Smooth muscle cell (in vitro differentiated cells): ENCODE data around the gene CYP27B1. TPM values are rescaled to one million over a fixed set of nuclear protein-coding genes. Genes with fewer than 3 reads are reported as not detected.

Experiments used
- DNase-seq: peaks from one replicate; lab custom pipeline; 2025; ENCODE audit not compliant: unreplicated experiment; lab: John Stamatoyannopoulos, UW
- H2AFZ ChIP-seq: fragments of 200-600 bp; sonication (generic); 2 replicates; pipeline ENCODE4 v1.6.0; 2016; ENCODE audit warnings: antibody characterized with exemption, low read depth, mild to moderate bottlenecking
- H3F3A ChIP-seq: fragments of 200-600 bp; sonication (generic); 2 replicates; pipeline ENCODE4 v1.6.0; 2017; ENCODE audit warnings: antibody characterized with exemption, low read depth
- H3K27ac ChIP-seq: fragments of 200-600 bp; sonication (generic); 2 replicates; pipeline ENCODE4 v1.5.1; 2016; ENCODE audit warnings: low read depth, mild to moderate bottlenecking
- H3K27me3 ChIP-seq: fragments of 200-600 bp; sonication (generic); 2 replicates; pipeline ENCODE4 v1.6.1; 2016; ENCODE audit warnings: low read depth, mild to moderate bottlenecking
- H3K36me3 ChIP-seq: fragments of 200-600 bp; sonication (generic); 2 replicates; pipeline ENCODE4 v1.5.1; 2016; ENCODE audit warnings: low read depth
- H3K4me1 ChIP-seq: fragments of 200-600 bp; sonication (generic); 2 replicates; pipeline ENCODE4 v1.5.1; 2016; ENCODE audit warnings: low read depth
- H3K4me2 ChIP-seq: fragments of 200-600 bp; sonication (generic); 2 replicates; pipeline ENCODE4 v1.6.0; 2016; ENCODE audit warnings: mild to moderate bottlenecking
- H3K4me3 ChIP-seq: fragments of 200-600 bp; sonication (generic); 2 replicates; pipeline ENCODE4 v1.5.1; 2016; ENCODE audit warnings: mild to moderate bottlenecking
- H3K79me2 ChIP-seq: fragments of 200-600 bp; sonication (generic); 2 replicates; pipeline ENCODE4 v1.6.0; 2016; ENCODE audit warnings: low read depth, mild to moderate bottlenecking
- H3K9ac ChIP-seq: fragments of 200-600 bp; sonication (generic); 2 replicates; pipeline ENCODE4 v1.6.0; 2016; ENCODE audit warnings: low read depth
- H3K9me3 ChIP-seq: fragments of 200-600 bp; sonication (generic); replicated peaks from 2 replicates; pipeline ENCODE4 v1.5.1; 2016; ENCODE audit warnings: low read depth
- H4K20me1 ChIP-seq: fragments of 200-600 bp; sonication (generic); 2 replicates; pipeline ENCODE4 v1.6.0; 2016; ENCODE audit warnings: low read depth
- CTCF ChIP-seq: fragments of 200-600 bp; sonication (generic); IDR thresholded peaks from 2 replicates; pipeline ENCODE4 v1.5.1; 2017; ENCODE audit warnings: borderline replicate concordance, mild to moderate bottlenecking, antibody characterized with exemption; ENCODE audit not compliant: insufficient read depth, poor library complexity, severe bottlenecking
- WGBS: methylation state at CpG from one replicate; pipeline ENCODE4 v1.1.7; 2016; ENCODE audit warnings: low lambda C conversion rate; 5-methylcytosine and 5-hydroxymethylcytosine counted together
- polyA plus RNA-seq: library from polyadenylated mRNA; unstranded; fragments of >200 nt; fragmentation: Nextera tagmentation; extraction: Ambion mirVana; gene quantifications from 2 replicates; pipeline ENCODE4 v1.2.1, GENCODE V29; 2016
- total RNA-seq: library from RNA; depleted of rRNA; stranded (reverse); fragments of >200 nt; gene quantifications from 2 replicates; pipeline ENCODE4 v1.2.3, GENCODE V29; 2014

The CYP27B1 gene
- total and polyA plus RNA-seq, 2 experiments from 2014 or later = 0.81 to 1.7 TPM

GRCh38 chr12:57813971-57814772, 47.3 kb upstream of the CYP27B1 start:
- Histone ChIP-seq H3K27ac (no peak overlapping the region), H4K20me1 (peaks cover 7% of the 10 kb centered on the region), H3K4me2 (no peak overlapping the region), H3K9ac (no peak overlapping the region), H3K4me1 (no peaks in the 10 kb centered on the region), H2AFZ (no peak overlapping the region), H3K9me3 (no peaks in the 10 kb centered on the region), H3F3A (peaks cover 7% of the 10 kb centered on the region), H3K79me2 (no peaks in the 10 kb centered on the region), H3K27me3 (no peaks in the 10 kb centered on the region), H3K36me3 (no peaks in the 10 kb centered on the region), H3K4me3 (no peak overlapping the region)
- DNase-seq = no peak
- 90% methylated on average over 17 of the region's 17 CpGs for WGBS
- no peak for TF ChIP-seq CTCF

GRCh38 chr12:57813111-57813970, 46.5 kb upstream of the CYP27B1 start:
- Histone ChIP-seq H3K79me2 (no peaks in the 10 kb centered on the region), H3K9me3 (no peaks in the 10 kb centered on the region), H3K4me3 (no peak overlapping the region), H3K4me1 (no peaks in the 10 kb centered on the region), H4K20me1 (no peaks in the 10 kb centered on the region), H3K27me3 (no peaks in the 10 kb centered on the region), H3F3A (peaks cover 2% of the 10 kb centered on the region), H3K36me3 (no peaks in the 10 kb centered on the region), H3K4me2 (no peak overlapping the region), H3K27ac (no peak overlapping the region), H2AFZ (no peak overlapping the region), H3K9ac (no peak overlapping the region)
- no peak for TF ChIP-seq CTCF
- no peak for DNase-seq
- 91% methylated on average over 14 of the region's 14 CpGs for WGBS

GRCh38 chr12:57811028-57811755, 44.3 kb upstream of the CYP27B1 start:
- DNase-seq = no peak
- Histone ChIP-seq H4K20me1 (no peaks in the 10 kb centered on the region), H3K4me2 (no peak overlapping the region), H3K4me1 (no peaks in the 10 kb centered on the region), H3K79me2 (no peaks in the 10 kb centered on the region), H3F3A (no peaks in the 10 kb centered on the region), H3K9ac (no peak overlapping the region), H3K4me3 (no peak overlapping the region), H2AFZ (no peak overlapping the region), H3K9me3 (no peaks in the 10 kb centered on the region), H3K27me3 (no peaks in the 10 kb centered on the region), H3K27ac (no peak overlapping the region), H3K36me3 (no peaks in the 10 kb centered on the region)
- TF ChIP-seq CTCF = no peak
- 94% methylated on average over 10 of the region's 10 CpGs for WGBS
